ENCODE measurements around the gene UBAC2. TPM values are rescaled to one million over a fixed set of nuclear protein-coding genes. Genes with fewer than 3 reads are reported as not detected.

Gene UBAC2
- total and polyA plus RNA-seq, 2 of the 4 experiments (the other 2 are of a cell fraction), result 20.8 to 36.3 TPM

GRCh38 chr13:99225078-99225477 is 24.4 kb downstream of the UBAC2 start:
- H3K27me3 ChIP-seq (ENCODE audit: control insufficient read depth, insufficient read depth, low read length), result no peaks in the 10 kb centered on the region
- H3K56ac ChIP-seq (ENCODE audit: extremely low read depth, insufficient read depth, low read length), result no peak overlapping the region
- POLR2A ChIA-PET (ENCODE audit: unreplicated experiment), result no interaction called here
- H3K23ac ChIP-seq (ENCODE audit: low read depth, low read length), result no peak overlapping the region
- H2BK5ac ChIP-seq (ENCODE audit: low read depth, low read length, poor library complexity, severe bottlenecking), result no peak overlapping the region
- DNase-seq, result no peak
- intact Hi-C loops (cut with micrococcal nuclease) (no loop called here), in situ Hi-C loops (cut with MboI; ENCODE audit: low sequenced_read_pairs) (no loop called here), dilution Hi-C loops (cut with HindIII; ENCODE audit: low sequenced_read_pairs, unreplicated experiment) (no loop called here)
- WGBS, 2 experiments (ENCODE audit: extremely low coverage in 2 of 2, insufficient read length in 1 of 2), result no CpG with 5 or more reads among the region's 4 CpGs
- no peak overlapping the region for H4K5ac ChIP-seq (ENCODE audit: low read depth, low read length)
- BruUV-seq (replicated peaks), result no TSS peak
- H3K14ac ChIP-seq (replicated peaks; ENCODE audit: low read depth, low read length), result no peak overlapping the region
- no peaks in the 10 kb centered on the region for H3K9me3 ChIP-seq (ENCODE audit: control insufficient read depth, insufficient read depth, low read length)
- peaks cover 3% of the 10 kb centered on the region; the same call in 1 of the 2 replicates for H3K36me3 ChIP-seq (ENCODE audit: control insufficient read depth, insufficient read depth, low read length)
- no peak overlapping the region for H4K8ac ChIP-seq (ENCODE audit: low read depth in 2 of 2, low read length in 2 of 2)
- H2BK20ac ChIP-seq (ENCODE audit: low read depth, low read length), result no peak overlapping the region
- no peak overlapping the region for H3K4ac ChIP-seq (ENCODE audit: low read depth, low read length)
- no peak overlapping the region for H4K91ac ChIP-seq (ENCODE audit: insufficient read depth, low read depth, low read length)
- peaks cover 14% of the 10 kb centered on the region for H3K4me1 ChIP-seq (ENCODE audit: control insufficient read depth, insufficient read depth, low read length)
- no peak overlapping the region for H3K4me3 ChIP-seq (ENCODE audit: insufficient read depth, low read depth, low read length)
- no peak overlapping the region for H2BK15ac ChIP-seq (ENCODE audit: low read depth, low read length)
- H3K9me1 ChIP-seq (ENCODE audit: insufficient read depth, low read length), result peaks cover 26% of the 10 kb centered on the region
- H2AK9ac ChIP-seq (replicated peaks; ENCODE audit: low read depth, low read length, poor library complexity), result no peak overlapping the region
- H2AK5ac ChIP-seq (ENCODE audit: low read depth, low read length), result no peak overlapping the region
- peaks cover 50 to 61% of the 10 kb centered on the region in 2 experiments for H3K79me1 ChIP-seq (ENCODE audit: low read depth in 1 of 2, low read length in 2 of 2)
- peaks cover 40% of the 10 kb centered on the region for H4K20me1 ChIP-seq (ENCODE audit: insufficient read depth, low read length)
- H3K18ac ChIP-seq (ENCODE audit: low read depth, low read length), result no peak overlapping the region
- H3K27ac ChIP-seq (ENCODE audit: insufficient read depth, low read length), result no peak overlapping the region
- TF ChIP-seq RCOR1 (IDR thresholded peaks at IDR 0.05; ENCODE audit: insufficient replicate concordance, low read length) (no peak), USF2 (IDR thresholded peaks at IDR 0.05; ENCODE audit: low read depth, low read length) (no peak), POLR2A (IDR thresholded peaks at IDR 0.05; ENCODE audit: low read depth, low read length) (no peak), NFE2L2 (IDR thresholded peaks at IDR 0.05; ENCODE audit: low read depth, low read length) (no peak), FOS (IDR thresholded peaks at IDR 0.05; ENCODE audit: low read depth, low read length) (no peak), MAFK (IDR thresholded peaks at IDR 0.05; ENCODE audit: low read depth, low read length) (no peak), CEBPB (IDR thresholded peaks at IDR 0.05; ENCODE audit: low read depth, low read length) (no peak), RFX5 (IDR thresholded peaks at IDR 0.05; ENCODE audit: low read depth, low read length) (no peak), SMC3 (IDR thresholded peaks at IDR 0.05; ENCODE audit: low read depth, low read length) (no peak), RAD21 (IDR thresholded peaks at IDR 0.05; ENCODE audit: low read length) (no peak), BHLHE40 (IDR thresholded peaks at IDR 0.05; ENCODE audit: low read depth, low read length) (no peak), MAZ (IDR thresholded peaks at IDR 0.05; ENCODE audit: borderline replicate concordance, low read depth, low read length) (no peak), CHD1 (IDR thresholded peaks at IDR 0.05; ENCODE audit: low read depth, low read length) (no peak), MXI1 (IDR thresholded peaks at IDR 0.05; ENCODE audit: borderline replicate concordance, low read depth, low read length) (no peak)
- TF ChIP-seq, protein P1, sequence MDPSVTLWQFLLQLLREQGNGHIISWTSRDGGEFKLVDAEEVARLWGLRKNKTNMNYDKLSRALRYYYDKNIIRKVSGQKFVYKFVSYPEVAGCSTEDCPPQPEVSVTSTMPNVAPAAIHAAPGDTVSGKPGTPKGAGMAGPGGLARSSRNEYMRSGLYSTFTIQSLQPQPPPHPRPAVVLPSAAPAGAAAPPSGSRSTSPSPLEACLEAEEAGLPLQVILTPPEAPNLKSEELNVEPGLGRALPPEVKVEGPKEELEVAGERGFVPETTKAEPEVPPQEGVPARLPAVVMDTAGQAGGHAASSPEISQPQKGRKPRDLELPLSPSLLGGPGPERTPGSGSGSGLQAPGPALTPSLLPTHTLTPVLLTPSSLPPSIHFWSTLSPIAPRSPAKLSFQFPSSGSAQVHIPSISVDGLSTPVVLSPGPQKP (IDR thresholded peaks at IDR 0.05; ENCODE audit: borderline replicate concordance, low read depth, low read length), result no peak
- no peak overlapping the region for H3K9ac ChIP-seq (ENCODE audit: low read depth, low read length)
- ATAC-seq (ENCODE audit: low read depth), result no peak
- no peak overlapping the region for H3K4me2 ChIP-seq (ENCODE audit: low read depth, low read length)
- CTCF ChIA-PET, result no interaction called here
- no peak overlapping the region for H2BK120ac ChIP-seq (ENCODE audit: low read depth, low read length)
- H2AFZ ChIP-seq (replicated peaks; ENCODE audit: low read length, poor library complexity), result no peak overlapping the region

Measured in IMR-90 (cell line).